ENCODE results near the gene PDS5A.
"Not testable (repeated sequence)": the region's sequence is repeated elsewhere in the genome, so short reads cannot be mapped to it uniquely, and the experiment has no call there.

PDS5A gene

DNA sequence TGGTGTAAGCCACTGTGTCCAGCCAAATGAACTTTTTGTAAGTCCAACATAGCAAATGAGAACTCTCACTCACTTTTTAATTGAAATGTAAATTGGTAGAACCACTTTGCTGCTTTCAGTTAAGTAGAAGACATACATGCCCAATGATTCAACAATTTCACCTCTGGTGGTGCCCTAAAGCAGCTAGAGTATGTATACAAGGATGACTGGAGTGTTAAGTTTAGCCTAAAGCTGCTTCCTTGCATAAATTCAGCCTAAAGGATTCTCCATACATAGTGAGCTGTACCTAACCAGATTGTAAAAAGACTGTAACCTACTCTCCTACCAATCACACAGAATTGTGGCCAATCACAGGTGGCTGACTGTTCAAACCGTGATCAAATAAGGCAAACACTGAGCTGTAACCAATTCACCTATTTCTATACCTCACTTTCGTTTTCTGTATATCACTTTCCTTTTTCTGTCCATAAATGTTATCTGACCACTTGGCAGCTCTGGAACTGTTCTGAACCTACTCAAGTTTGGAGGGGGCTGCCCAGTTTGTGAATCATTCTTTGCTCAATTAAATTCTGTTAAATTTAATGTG lies 39.9 kb downstream of the PDS5A start:
- H3K4me1 Mint-ChIP-seq (ENCODE audit: low read depth) = peaks cover 39% of the 10 kb centered on the region
- no peak overlapping the region for H3K4me3 Mint-ChIP-seq
- H3K9me3 Mint-ChIP-seq = no peaks in the 10 kb centered on the region
- no peak overlapping the region for H3K27ac Mint-ChIP-seq
- no peaks in the 10 kb centered on the region for H3K27me3 Mint-ChIP-seq
- intact Hi-C loops (cut with micrococcal nuclease) = no loop called here
- H3K36me3 Mint-ChIP-seq (ENCODE audit: low read depth) = peaks cover 16% of the 10 kb centered on the region

DNA sequence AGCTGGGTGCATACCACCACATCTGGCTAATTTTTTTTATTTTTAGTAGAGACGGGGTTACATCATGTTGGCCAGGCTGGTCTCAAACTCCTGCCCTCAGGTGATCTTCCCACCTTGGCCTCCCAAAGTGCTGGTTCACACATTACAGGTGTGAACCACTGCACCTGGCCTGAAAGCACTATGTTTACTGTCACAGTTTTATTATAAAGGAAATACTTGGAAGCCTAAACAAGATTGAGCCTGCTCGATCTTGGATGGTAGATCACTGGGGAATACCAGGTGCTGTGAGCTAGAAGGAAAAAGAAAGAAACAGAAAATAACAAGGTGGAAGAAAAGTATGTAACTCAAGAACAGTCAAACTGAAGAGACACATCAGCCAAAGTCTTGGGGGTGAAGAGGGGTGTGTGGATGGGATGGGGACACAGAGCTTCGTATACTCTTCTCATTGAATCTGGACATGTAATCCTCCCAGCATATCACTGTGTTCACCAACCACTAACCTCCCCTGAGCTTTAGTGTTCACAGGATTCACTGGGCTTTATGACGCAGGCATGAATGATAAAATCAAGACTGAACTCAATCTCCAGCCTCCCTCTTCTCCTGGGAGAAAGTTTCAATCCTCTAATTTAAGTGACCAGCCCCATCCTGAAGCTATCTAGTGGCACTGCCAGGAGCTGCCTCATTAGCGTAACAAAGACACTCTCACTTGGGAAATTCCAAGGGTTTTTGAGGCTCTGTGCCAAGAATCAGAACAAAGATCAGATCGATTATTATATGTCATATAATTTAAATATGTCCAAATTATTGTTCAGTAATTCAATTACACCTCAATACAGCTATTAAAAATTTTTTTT lies 40.9 kb downstream of the PDS5A start:
- Mint-ChIP-seq H3K9me3 (no peaks in the 10 kb centered on the region), H3K27ac (no peak overlapping the region), H3K36me3 (ENCODE audit: low read depth) (peaks cover 11% of the 10 kb centered on the region), H3K4me1 (ENCODE audit: low read depth) (peaks cover 41% of the 10 kb centered on the region), H3K27me3 (no peaks in the 10 kb centered on the region), H3K4me3 (no peak overlapping the region)
- intact Hi-C loops (cut with micrococcal nuclease) = no loop called here

DNA sequence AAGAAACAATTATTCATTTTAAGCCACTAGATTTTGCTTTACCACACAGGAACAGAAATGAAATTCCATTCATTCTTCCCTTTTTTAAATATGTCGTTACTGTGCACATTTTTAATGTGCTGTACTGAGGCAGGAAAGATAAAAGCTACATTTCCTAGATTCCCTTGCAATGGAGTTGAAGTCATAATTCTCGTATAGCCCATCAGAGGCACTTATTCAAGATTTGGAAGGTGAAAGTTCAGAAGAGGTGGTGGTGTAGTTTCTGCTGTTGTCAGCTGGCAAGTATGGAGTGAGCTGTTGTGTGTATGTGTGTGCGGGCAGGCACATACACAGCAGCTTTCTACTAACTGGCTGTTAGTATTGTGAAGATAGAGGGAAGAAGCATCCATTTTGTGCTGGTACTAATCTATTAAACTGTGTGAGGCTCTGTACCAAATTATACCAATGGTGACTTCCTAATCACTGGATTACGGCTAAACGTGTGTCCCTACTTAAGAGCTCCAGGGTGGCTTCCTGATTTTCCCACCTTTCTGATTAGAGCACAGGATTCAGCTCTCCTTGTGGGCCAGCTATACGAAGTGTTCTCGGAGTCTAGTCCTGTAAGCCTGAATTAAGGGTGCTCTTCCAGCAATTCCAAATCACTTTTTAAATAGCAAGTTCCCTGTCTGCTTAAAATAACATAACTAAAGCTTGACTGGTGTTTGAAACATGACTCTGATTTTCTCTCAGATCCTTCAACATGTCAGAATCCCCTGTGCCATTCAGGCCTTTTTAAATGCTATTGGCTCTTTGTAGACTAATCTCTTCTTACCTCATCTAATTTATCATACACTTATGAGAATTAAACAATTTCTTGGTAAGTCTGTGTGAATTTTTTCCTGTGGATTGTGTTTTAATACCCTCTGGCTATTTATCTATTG lies 43.8 kb downstream of the PDS5A start:
- intact Hi-C loops (cut with micrococcal nuclease) = no loop called here
- H3K27ac Mint-ChIP-seq = peak overlapping the region; percentile 44
- H3K4me1 Mint-ChIP-seq (ENCODE audit: low read depth) = peaks cover 50% of the 10 kb centered on the region
- H3K9me3 Mint-ChIP-seq = no peaks in the 10 kb centered on the region
- H3K4me3 Mint-ChIP-seq = no peak overlapping the region
- peaks cover 11% of the 10 kb centered on the region for H3K36me3 Mint-ChIP-seq (ENCODE audit: low read depth)
- H3K27me3 Mint-ChIP-seq = no peaks in the 10 kb centered on the region

DNA sequence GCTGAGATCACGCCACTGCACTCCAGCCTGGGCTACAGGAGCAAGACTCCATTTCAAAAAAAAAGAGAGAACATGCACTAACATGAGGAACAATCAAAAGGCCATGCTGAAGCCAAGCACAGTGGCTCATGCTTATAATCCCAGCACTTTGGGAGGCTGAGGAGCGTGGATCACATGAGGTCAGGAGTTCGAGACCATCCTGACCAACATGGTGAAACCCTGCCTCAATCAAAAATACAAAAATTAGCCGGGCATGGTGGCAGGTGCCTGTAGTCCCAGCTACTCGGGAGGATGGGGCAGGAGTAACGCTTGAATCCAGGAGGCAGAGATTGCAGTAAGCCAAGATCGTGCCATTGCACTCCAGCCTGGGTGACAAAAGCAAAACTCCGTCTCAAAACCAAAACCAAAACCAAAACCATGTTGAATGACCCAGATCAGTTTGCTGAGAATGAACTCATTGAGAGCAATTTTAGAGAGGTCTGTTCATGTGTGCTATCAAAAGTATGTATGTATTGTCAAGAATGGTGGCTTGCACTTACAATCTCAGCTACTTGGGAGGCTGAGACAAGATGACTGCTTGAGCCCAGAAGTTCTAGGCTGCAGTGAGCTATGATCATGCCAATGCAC lies 44.8 kb downstream of the PDS5A start:
- Mint-ChIP-seq H3K4me3 (no peak overlapping the region), H3K36me3 (ENCODE audit: low read depth) (peaks cover 10% of the 10 kb centered on the region), H3K4me1 (ENCODE audit: low read depth) (peaks cover 50% of the 10 kb centered on the region), H3K27ac (peak overlapping the region; percentile 39), H3K9me3 (no peaks in the 10 kb centered on the region), H3K27me3 (no peaks in the 10 kb centered on the region)
- intact Hi-C loops (cut with micrococcal nuclease) = no loop called here

DNA sequence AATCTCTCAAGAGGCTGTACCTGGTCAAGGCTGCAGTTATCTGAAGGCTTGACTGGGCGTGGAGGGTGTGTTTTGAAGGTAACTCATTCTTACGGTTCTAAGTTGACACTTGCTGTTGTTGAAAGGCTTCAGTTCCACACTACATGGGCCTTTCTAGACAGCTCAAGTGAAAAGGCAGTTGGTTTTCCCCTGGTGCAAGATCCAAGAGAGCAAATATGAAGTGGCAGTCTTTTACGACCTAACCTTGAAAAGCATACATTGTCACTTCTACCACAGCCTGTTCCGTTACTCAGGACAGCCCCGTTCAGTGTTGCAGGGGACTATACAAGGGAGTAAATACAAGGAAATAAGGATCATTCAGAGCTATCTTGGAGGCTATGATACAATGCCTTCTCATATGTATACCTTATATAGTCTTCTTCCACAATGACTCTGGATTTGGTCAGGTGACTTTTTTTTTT lies 46.2 kb downstream of the PDS5A start:
- H3K4me3 Mint-ChIP-seq = no peak overlapping the region
- H3K27ac Mint-ChIP-seq = no peak overlapping the region
- H3K36me3 Mint-ChIP-seq (ENCODE audit: low read depth) = peaks cover 19% of the 10 kb centered on the region
- no peaks in the 10 kb centered on the region for H3K9me3 Mint-ChIP-seq
- intact Hi-C loops (cut with micrococcal nuclease) = no loop called here
- peaks cover 43% of the 10 kb centered on the region for H3K4me1 Mint-ChIP-seq (ENCODE audit: low read depth)
- no peaks in the 10 kb centered on the region for H3K27me3 Mint-ChIP-seq

DNA sequence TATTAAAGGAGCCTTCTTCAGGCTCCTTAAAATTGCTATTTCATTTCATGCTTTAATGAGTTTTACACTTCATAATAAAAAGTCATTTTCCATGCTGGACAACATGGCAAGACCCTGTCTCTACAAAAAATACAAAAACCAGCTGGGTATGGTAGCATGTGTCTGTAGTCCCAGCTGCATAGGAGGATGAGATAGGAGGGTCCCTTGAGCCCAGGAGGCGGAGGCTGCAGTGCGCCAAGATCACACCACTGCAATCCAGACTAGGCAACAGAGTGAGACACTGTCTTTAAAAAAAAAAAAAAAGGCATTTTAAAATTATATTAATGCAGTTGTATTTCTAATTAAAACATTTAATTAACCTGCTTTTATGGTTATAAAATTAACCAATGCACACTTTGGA lies 49.2 kb downstream of the PDS5A start:
- peaks cover 32% of the 10 kb centered on the region for H3K36me3 Mint-ChIP-seq (ENCODE audit: low read depth)
- H3K4me1 Mint-ChIP-seq (ENCODE audit: low read depth) = peaks cover 22% of the 10 kb centered on the region
- no peak overlapping the region for H3K27ac Mint-ChIP-seq
- no peak overlapping the region for H3K4me3 Mint-ChIP-seq
- intact Hi-C loops (cut with micrococcal nuclease) = loop anchor here (5.0 kb wide), 1 partner anchor 44 kb away; no protein-coding TSS in a partner anchor
- no peaks in the 10 kb centered on the region for H3K9me3 Mint-ChIP-seq
- H3K27me3 Mint-ChIP-seq = no peaks in the 10 kb centered on the region

DNA sequence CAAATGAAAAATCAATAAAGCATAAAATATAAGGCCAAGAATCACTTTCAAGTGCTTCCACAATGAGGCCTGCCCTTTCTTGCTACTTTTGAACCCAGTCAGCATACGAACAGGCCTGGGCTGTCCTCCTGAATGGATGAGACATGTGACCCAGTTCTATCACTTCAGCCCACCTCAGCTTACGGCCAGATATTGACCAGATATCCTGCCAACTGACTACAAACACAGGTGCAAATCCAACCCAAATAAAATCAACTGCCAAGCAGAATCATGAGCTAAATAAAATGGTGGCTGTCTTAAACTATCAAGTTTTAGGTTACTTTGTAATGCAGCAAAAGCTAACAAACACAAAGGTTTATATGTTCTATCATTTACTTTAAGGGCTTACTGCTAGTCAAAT lies 53.7 kb downstream of the PDS5A start:
- Mint-ChIP-seq H3K36me3 (ENCODE audit: low read depth) (peaks cover 56% of the 10 kb centered on the region), H3K4me1 (ENCODE audit: low read depth) (no peaks in the 10 kb centered on the region), H3K9me3 (no peaks in the 10 kb centered on the region), H3K4me3 (no peak overlapping the region), H3K27ac (no peak overlapping the region), H3K27me3 (no peaks in the 10 kb centered on the region)
- intact Hi-C loops (cut with micrococcal nuclease) = no loop called here

DNA sequence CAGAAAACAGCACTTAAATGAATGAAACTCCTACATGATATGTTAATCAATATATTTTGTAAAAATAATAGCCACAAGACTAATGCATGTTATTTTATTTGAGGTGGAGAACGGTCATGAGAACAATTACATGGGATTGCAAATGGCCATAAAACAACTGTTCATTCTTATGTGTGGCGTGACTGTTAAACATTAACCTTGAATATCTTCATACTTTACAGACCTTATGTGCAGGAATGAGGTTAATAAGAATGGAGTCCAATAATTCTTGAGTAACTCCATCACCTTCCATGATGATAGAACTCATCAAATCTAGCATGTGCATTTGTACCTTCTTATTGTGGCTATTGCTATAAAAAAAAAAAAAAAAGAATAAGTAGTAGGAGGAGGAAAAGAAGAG lies 55.3 kb downstream of the PDS5A start:
- Mint-ChIP-seq H3K4me3 (no peak overlapping the region), H3K9me3 (no peaks in the 10 kb centered on the region), H3K4me1 (ENCODE audit: low read depth) (no peaks in the 10 kb centered on the region), H3K27ac (no peak overlapping the region), H3K27me3 (no peaks in the 10 kb centered on the region), H3K36me3 (ENCODE audit: low read depth) (peaks cover 58% of the 10 kb centered on the region)
- intact Hi-C loops (cut with micrococcal nuclease) = no loop called here

DNA sequence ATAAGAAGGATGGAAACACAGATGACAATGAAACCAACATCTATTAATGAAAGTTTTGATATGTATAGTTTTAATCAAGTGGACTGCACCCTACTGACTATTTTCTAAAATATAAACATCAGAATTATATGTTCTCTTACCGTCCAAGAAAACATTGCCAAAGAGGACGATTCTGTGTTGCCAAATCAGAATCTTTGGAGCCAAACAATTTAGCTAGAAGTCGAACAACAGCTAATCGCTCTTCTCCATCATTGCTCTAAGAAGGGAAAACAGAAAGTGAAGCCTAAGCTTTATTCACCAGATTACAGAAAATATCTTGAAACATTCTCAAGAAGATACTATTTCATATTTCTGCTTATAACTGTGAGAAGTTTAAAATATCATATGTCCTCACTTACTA lies 64.2 kb downstream of the PDS5A start:
- Mint-ChIP-seq H3K36me3 (ENCODE audit: low read depth) (peaks cover 71% of the 10 kb centered on the region), H3K4me3 (no peak overlapping the region), H3K27me3 (no peaks in the 10 kb centered on the region), H3K27ac (no peak overlapping the region), H3K4me1 (ENCODE audit: low read depth) (no peaks in the 10 kb centered on the region), H3K9me3 (no peaks in the 10 kb centered on the region)
- intact Hi-C loops (cut with micrococcal nuclease) = loop anchor here (5.0 kb wide), 1 partner anchor 64 kb away; the partner anchor contains the start of gene PDS5A

DNA sequence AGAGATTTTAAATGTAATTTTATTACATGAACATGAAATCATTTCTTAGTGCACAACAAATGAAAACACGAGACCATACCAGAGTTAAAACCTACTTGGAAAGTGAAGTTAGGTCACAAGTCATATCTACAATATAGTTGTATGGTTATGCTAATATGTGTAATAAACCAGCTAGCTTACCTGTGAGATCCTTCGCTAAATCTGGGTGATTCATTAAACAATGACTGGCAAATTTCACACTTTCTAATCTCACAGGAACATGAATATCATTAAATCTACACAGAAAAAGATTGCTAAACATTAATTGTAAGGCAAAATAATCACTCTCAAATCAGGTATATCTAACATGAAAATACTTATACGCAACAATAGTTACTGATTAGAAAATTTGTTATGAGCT lies 67.6 kb downstream of the PDS5A start:
- no peak overlapping the region for H3K27ac Mint-ChIP-seq
- H3K4me1 Mint-ChIP-seq (ENCODE audit: low read depth) = no peaks in the 10 kb centered on the region
- H3K9me3 Mint-ChIP-seq = no peaks in the 10 kb centered on the region
- intact Hi-C loops (cut with micrococcal nuclease) = loop anchor here (5.0 kb wide), 1 partner anchor 67 kb away; the partner anchor contains the start of gene PDS5A
- H3K36me3 Mint-ChIP-seq (ENCODE audit: low read depth) = peaks cover 67% of the 10 kb centered on the region
- no peak overlapping the region for H3K4me3 Mint-ChIP-seq
- H3K27me3 Mint-ChIP-seq = no peaks in the 10 kb centered on the region

DNA sequence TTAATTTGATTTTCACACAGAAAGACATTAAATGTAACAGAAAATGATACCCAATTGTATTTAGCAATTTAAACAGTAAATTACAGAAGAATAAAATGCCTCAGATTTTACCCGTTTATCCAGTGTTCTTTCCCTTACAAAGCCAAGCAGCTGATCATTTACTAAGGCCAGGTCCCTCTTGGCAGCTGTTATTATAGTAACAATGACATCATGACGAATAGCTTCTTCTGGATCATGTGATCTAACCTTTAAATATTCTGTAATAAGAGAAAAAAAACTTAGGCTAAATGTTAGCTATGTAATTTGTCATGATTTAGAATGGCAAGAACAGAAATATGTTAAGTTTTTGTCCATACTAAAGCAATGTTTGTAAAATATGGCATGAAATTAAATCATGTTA lies 69.4 kb downstream of the PDS5A start:
- H3K27ac Mint-ChIP-seq = no peak overlapping the region
- intact Hi-C loops (cut with micrococcal nuclease) = loop anchor here (10.0 kb wide), 1 partner anchor 63 kb away; no protein-coding TSS in a partner anchor
- no peaks in the 10 kb centered on the region for H3K4me1 Mint-ChIP-seq (ENCODE audit: low read depth)
- H3K9me3 Mint-ChIP-seq = no peaks in the 10 kb centered on the region
- H3K4me3 Mint-ChIP-seq = no peak overlapping the region
- H3K27me3 Mint-ChIP-seq = no peaks in the 10 kb centered on the region
- H3K36me3 Mint-ChIP-seq (ENCODE audit: low read depth) = peaks cover 61% of the 10 kb centered on the region

DNA sequence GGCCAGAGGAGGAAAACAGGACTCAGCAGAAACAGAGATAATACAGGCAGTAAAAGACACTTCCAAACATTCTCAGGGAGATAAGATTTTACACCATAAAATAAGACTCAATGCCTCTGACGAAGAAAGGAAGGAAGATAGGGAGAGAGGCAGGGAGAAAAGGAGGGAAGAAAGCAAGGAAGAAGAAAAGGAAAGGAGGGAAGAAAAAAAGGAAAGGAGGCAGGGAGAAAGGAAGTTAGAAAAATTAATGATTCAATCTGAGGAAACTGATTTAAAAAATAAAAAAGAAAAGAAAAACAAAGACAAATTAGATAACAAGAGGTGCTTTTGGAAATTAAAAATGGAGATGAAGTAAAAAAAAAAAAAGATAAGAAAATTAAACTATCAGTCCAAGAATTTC lies 72.1 kb downstream of the PDS5A start:
- H3K4me1 Mint-ChIP-seq (ENCODE audit: low read depth) = no peaks in the 10 kb centered on the region
- intact Hi-C loops (cut with micrococcal nuclease) = loop anchor here (10.0 kb wide), 1 partner anchor 61 kb away; no protein-coding TSS in a partner anchor
- H3K4me3 Mint-ChIP-seq = no peak overlapping the region
- peaks cover 68% of the 10 kb centered on the region for H3K36me3 Mint-ChIP-seq (ENCODE audit: low read depth)
- no peaks in the 10 kb centered on the region for H3K27me3 Mint-ChIP-seq
- peak overlapping the region; percentile 9 for H3K27ac Mint-ChIP-seq
- H3K9me3 Mint-ChIP-seq = no peaks in the 10 kb centered on the region

DNA sequence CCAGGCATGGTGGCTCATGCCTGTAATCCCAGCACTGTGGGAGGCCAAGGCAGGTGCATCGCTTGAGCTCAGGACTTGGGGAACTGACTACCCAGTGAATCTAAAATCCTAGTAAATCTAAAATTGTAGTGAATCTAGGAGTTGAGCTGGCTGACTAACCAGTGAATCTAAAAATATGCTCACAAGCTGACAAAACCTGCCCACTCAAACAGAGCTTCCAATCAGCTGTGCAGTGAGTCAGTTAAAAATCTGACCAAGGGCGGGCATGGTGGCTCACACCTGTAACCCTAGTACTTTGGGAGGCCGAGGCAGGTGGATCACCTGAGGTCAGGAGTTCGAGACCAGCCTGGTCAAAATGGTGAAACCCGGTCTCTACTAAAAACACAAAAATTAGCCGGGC lies 72.7 kb downstream of the PDS5A start:
- not testable (repeated sequence) for H3K27me3 Mint-ChIP-seq; H3K9me3 Mint-ChIP-seq; H3K4me1 Mint-ChIP-seq (ENCODE audit: low read depth); H3K4me3 Mint-ChIP-seq; H3K27ac Mint-ChIP-seq
- intact Hi-C loops (cut with micrococcal nuclease) = loop anchor here (10.0 kb wide), 1 partner anchor 60 kb away; no protein-coding TSS in a partner anchor
- peaks cover 70% of the 10 kb centered on the region for H3K36me3 Mint-ChIP-seq (ENCODE audit: low read depth)

Data from dendritic cell treated with granulocyte-macrophage colony-stimulating factor and Interleukin-4, amounts not matched to agents 40 ng/mL and 50 ng/mL, for 4 days (primary cell).